Adrenal gland (tissue), 12 donors: Measurements from ENCODE around the gene PAX7. TPM values are rescaled to one million over a fixed set of nuclear protein-coding genes. Genes with fewer than 3 reads are reported as not detected.

ENCODE experiments used
- DNase-seq, 7 donors: peaks; one replicate each; pipeline ENCODE4 v3.0.0-alpha.2; 2019 to 2020
- H3K27ac ChIP-seq, 5 donors: fragments of 200-600 bp; sonication (generic) in 4 of 5; 1 replicate in 3 of 5; 2 replicates in 2 of 5; pipeline versions ENCODE4 v1.5.1 to v1.8.0; 2016 to 2020; ENCODE audit warnings: mild to moderate bottlenecking in 1 of 5
- H3K27me3 ChIP-seq: fragments of 200-600 bp; 2 replicates; pipeline ENCODE4 v1.8.0; 2021
- H3K36me3 ChIP-seq, 2 donors: fragments of 200-600 bp; replicated peaks in 1 of 2; 1 replicate in 1 of 2; 2 replicates in 1 of 2; pipeline versions ENCODE4 v1.5.1 to v1.8.0; 2018 to 2022
- H3K4me1 ChIP-seq, 2 donors: fragments of 200-600 bp; replicated peaks in 1 of 2; 1 replicate in 1 of 2; 2 replicates in 1 of 2; pipeline versions ENCODE4 v1.5.1 to v1.8.0; 2018 to 2021
- H3K4me3 ChIP-seq, 4 donors: fragments of 200-600 bp; sonication (generic) in 3 of 4; one replicate each; pipeline ENCODE4 v1.5.1; 2016 to 2018
- H3K9me3 ChIP-seq, 3 donors: fragments of 200-600 bp; sonication (generic) in 1 of 3; replicated peaks in 1 of 3; 1 replicate in 2 of 3; 2 replicates in 1 of 3; pipeline versions ENCODE4 v1.5.1 to v1.8.0; 2016 to 2021
- CTCF ChIP-seq, 6 experiments: fragments of 450-650 bp in 4 of 6; fragments of 200-600 bp in 2 of 6; sonication (generic) in 1 of 6; IDR thresholded peaks; 1 replicate in 5 of 6; 2 replicates in 1 of 6; pipeline versions ENCODE4 v1.5.1 to v1.8.0; 2016 to 2021; ENCODE audit warnings: antibody characterized with exemption in 6 of 6, mild to moderate bottlenecking in 2 of 6, moderate library complexity in 1 of 6
- POLR2A ChIP-seq, 2 donors: fragments of 450-650 bp; IDR thresholded peaks; one replicate each; pipeline ENCODE4 v1.6.1; 2017; ENCODE audit warnings: antibody characterized with exemption in 2 of 2, mild to moderate bottlenecking in 2 of 2, moderate library complexity in 1 of 2
- WGBS, 4 donors: extraction: QIAGEN DNeasy Blood & Tissue Kit in 2 of 4; methylation state at CpG; one replicate each; pipeline versions ENCODE4 v1.1.5 to v1.1.7; 2013 to 2017; 5-methylcytosine and 5-hydroxymethylcytosine counted together
- intact Hi-C, 2 donors: fragments of 100-400 bp; cut with DNase I; formaldehyde crosslinking; loops; one replicate each; pipeline versions ENCODE4 v1.14.1 to v1.15.0; 2022 to 2023
- polyA plus RNA-seq, 3 donors: library from polyadenylated mRNA; stranded (reverse); fragments of 200-250 nt in 2 of 3; fragments of 350-450 nt in 1 of 3; fragmentation: Illumina TruSeq in 1 of 3; extraction: RNeasy Lipid Tissue Mini Kit (QIAGEN cat#74804) in 1 of 3; gene quantifications; one replicate each; pipeline ENCODE4 v1.2.3, GENCODE V29; 2013 to 2014
- total RNA-seq, 9 donors: library from RNA; depleted of rRNA in 4 of 9; stranded (reverse); fragments of >200 nt in 4 of 9; fragments of 120-200 nt in 1 of 9; fragmentation: NEBNext Ultra II Directional in 1 of 9; extraction: Animal tissue kit (Norgen Biotek cat#: 25700) in 1 of 9; gene quantifications; one replicate each; pipeline versions ENCODE4 v1.1.0 to v1.2.4, GENCODE V29; 2013 to 2023
- donor health status: healthy with polysubstance abuse.
- donor health status: Bipolar disorder and iron deficiency.
- donor health status: DM: yes; HTN: yes; CAD: no.
- donor health status: DM: no; HTN: no; CAD: no.
- donor health status: DM: no; HTN: no; CAD: no.
- donor health status: DM: yes; HTN: yes; CAD: no.

PAX7 gene
- total and polyA plus RNA-seq, 12 donors = not detected

GRCh38 chr1:18654599-18654998 is 24.0 kb downstream of the PAX7 start:
- no peak for TF ChIP-seq POLR2A (IDR thresholded peaks at IDR 0.05)
- TF ChIP-seq CTCF (IDR thresholded peaks at IDR 0.05) = no peak
- no peaks in the 10 kb centered on the region for H3K4me1 ChIP-seq
- no peak overlapping the region for H3K4me3 ChIP-seq
- 84 to 91% (median 86%) methylated on average over 5 of the region's 5 CpGs for WGBS, 4 donors
- DNase-seq = no peak
- H3K27ac ChIP-seq = no peak overlapping the region
- intact Hi-C loops = no loop called here
- H3K36me3 ChIP-seq = no peaks in the 10 kb centered on the region
- peaks cover 42% of the 10 kb centered on the region for H3K27me3 ChIP-seq
- H3K9me3 ChIP-seq = no peaks in the 10 kb centered on the region

DNA sequence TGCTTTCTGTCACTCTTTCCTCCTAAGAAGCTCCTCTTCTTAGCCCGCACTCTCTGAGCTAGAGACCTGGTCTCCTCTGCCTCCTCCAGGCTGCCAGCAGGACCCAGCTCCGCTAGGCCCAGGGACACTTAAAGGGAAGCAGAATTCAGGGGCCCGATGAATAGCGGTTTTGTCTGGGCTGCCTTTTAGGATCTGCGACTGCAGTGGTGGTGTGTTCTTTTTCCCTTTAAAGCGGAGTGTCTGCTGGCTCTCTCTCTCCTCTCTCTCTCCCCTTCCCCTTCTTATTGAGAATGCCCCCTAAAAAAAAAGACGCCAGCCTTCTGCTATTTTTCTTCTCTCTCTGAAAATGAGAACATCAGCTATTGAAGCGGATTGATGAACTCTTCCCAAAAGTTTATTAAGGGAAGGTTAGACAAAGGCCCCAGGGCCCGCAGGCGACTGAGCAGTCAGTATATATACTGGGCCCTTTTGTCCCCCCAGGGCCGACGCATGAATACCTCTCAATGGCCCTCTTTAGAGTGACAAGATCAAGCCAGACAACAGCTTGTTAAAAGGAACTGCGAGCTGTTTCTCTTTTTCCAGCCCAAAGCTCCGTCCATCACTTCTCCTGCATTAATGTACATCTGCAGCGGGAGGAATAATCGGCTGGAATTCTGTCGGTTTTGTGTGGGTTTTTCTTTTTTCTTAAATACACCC is 27.0 kb downstream of the PAX7 start:
- DNase-seq = no peak
- intact Hi-C loops = no loop called here
- Histone ChIP-seq H3K27ac (no peak overlapping the region), H3K27me3 (peaks cover 16% of the 10 kb centered on the region), H3K4me3 (no peak overlapping the region), H3K9me3 (no peaks in the 10 kb centered on the region), H3K4me1 (no peaks in the 10 kb centered on the region), H3K36me3 (no peaks in the 10 kb centered on the region)
- WGBS, 4 donors = 72 to 76% (median 75%) methylated on average over 17 of the region's 17 CpGs
- TF ChIP-seq POLR2A (IDR thresholded peaks at IDR 0.05) = no peak
- TF ChIP-seq CTCF (IDR thresholded peaks at IDR 0.05) = no peak

- WGBS, 4 donors = 82 to 96% (median 92%) methylated on average over 1 of the region's 1 CpG
- Histone ChIP-seq H3K9me3 (no peaks in the 10 kb centered on the region), H3K27ac (no peak overlapping the region), H3K4me3 (no peak overlapping the region), H3K4me1 (no peaks in the 10 kb centered on the region), H3K27me3 (peaks cover 6% of the 10 kb centered on the region), H3K36me3 (no peaks in the 10 kb centered on the region)
- no peak for DNase-seq
- TF ChIP-seq CTCF (IDR thresholded peaks at IDR 0.05) (no peak), POLR2A (IDR thresholded peaks at IDR 0.05) (no peak)
- intact Hi-C loops = no loop called here
Measured at GRCh38 chr1:18658831-18659230, 28.2 kb downstream of the PAX7 start.

DNA sequence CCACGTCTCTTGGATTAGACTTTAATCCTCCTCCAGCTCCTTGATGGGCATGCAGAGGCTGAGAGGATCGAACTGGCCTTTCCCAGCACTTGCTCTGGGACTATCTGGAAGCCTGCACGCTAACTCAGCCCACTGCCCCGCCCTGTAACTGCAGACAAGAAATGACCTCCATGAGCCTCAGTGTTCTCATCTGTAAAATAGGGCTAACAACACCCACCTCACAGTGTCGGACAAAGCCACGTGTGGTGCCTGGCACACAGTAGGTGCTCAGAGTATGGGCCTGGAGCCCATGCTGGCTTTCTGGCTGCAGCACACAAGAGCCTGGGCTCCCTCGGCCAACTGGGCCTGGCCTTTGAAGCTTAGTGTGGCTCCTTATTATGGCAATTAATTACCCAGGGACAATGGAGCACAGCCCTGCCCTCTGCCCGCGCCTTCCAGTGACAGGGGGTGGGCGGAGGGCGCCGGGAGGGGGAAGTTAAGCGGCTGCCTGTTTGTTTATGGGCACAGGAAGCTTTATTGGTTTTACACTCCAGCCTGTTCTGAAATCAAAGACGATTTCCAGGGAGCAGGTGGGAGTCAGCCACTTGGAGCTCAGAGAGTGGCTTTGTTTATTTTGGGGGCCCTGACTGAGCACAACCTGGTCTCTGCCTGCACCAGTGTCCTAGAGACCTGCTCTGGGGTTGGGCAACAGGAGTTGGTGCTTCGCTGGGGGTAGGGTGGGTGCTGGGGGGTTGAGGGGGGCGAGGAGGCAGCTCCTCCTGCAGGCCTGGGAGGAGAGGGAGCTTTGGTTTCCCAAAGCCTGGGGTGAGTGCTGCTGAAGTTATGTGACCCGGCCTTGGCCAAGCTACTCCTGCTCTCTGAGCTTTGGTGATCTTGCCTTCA is 31.0 kb downstream of the PAX7 start:
- intact Hi-C loops = no loop called here
- Histone ChIP-seq H3K4me3 (no peak overlapping the region), H3K27me3 (no peaks in the 10 kb centered on the region), H3K27ac (no peak overlapping the region), H3K36me3 (no peaks in the 10 kb centered on the region), H3K4me1 (no peaks in the 10 kb centered on the region), H3K9me3 (no peaks in the 10 kb centered on the region)
- DNase-seq = no peak
- TF ChIP-seq POLR2A (IDR thresholded peaks at IDR 0.05) (no peak), CTCF (IDR thresholded peaks at IDR 0.05) (no peak)
- WGBS, 4 donors = 51 to 82% (median 57%) methylated on average over 6 to 17 of the region's 17 CpGs
